H9 (cell line): ENCODE data around the gene HOXA7. TPM values are rescaled to one million over a fixed set of nuclear protein-coding genes. Genes with fewer than 3 reads are reported as not detected.

Experiments used
- DNase-seq: peaks from one replicate; pipeline ENCODE4 v3.0.0-alpha.2; 2017
- H2AFZ ChIP-seq: one replicate; pipeline ENCODE4 v1.6.1; 2013; ENCODE audit warnings: mild to moderate bottlenecking, low read length, control low read depth, moderate library complexity
- H2AK5ac ChIP-seq: 2 replicates; pipeline ENCODE4 v1.6.1; 2013; ENCODE audit warnings: low read length, control low read depth, mixed read lengths; ENCODE audit not compliant: insufficient read length
- H2BK120ac ChIP-seq: one replicate; pipeline ENCODE4 v1.6.1; 2013; ENCODE audit warnings: low read depth, mild to moderate bottlenecking, low read length, control low read depth, inconsistent platforms; ENCODE audit not compliant: poor library complexity, severe bottlenecking
- H2BK12ac ChIP-seq: 2 replicates; pipeline ENCODE4 v1.6.1; 2013; ENCODE audit warnings: low read length, control low read depth, mixed read lengths, low read depth; ENCODE audit not compliant: insufficient read length
- H2BK15ac ChIP-seq: 2 replicates; pipeline ENCODE4 v1.6.1; 2013; ENCODE audit warnings: low read depth, low read length, control low read depth
- H2BK20ac ChIP-seq: one replicate; pipeline ENCODE4 v1.6.1; 2013; ENCODE audit warnings: low read depth, mild to moderate bottlenecking, low read length, control low read depth, inconsistent platforms; ENCODE audit not compliant: poor library complexity, severe bottlenecking
- H2BK5ac ChIP-seq: 2 replicates; pipeline ENCODE4 v1.6.1; 2013; ENCODE audit warnings: low read length, control low read depth, mixed read lengths; ENCODE audit not compliant: insufficient read length
- H3K14ac ChIP-seq: 2 replicates; pipeline ENCODE4 v1.6.1; 2013; ENCODE audit warnings: low read length, control low read depth; ENCODE audit not compliant: insufficient read depth
- H3K18ac ChIP-seq: 2 replicates; pipeline ENCODE4 v1.6.1; 2013; ENCODE audit warnings: low read depth, mild to moderate bottlenecking, mixed read lengths, low read length, control low read depth; ENCODE audit not compliant: insufficient read length
- H3K23ac ChIP-seq: 2 replicates; pipeline ENCODE4 v1.6.1; 2013; ENCODE audit warnings: low read length, control low read depth, mixed read lengths, low read depth; ENCODE audit not compliant: insufficient read length
- H3K23me2 ChIP-seq: 2 replicates; pipeline ENCODE4 v1.6.1; 2013; ENCODE audit warnings: low read depth, mild to moderate bottlenecking, mixed read lengths, low read length, control low read depth; ENCODE audit not compliant: insufficient read length, poor library complexity, severe bottlenecking
- H3K27ac ChIP-seq: 2 replicates; pipeline ENCODE4 v1.5.1; 2013; ENCODE audit warnings: low read length, control low read depth, mixed read lengths, low read depth; ENCODE audit not compliant: insufficient read length
- H3K27me3 ChIP-seq: 2 replicates; pipeline ENCODE4 v1.6.1; 2013; ENCODE audit warnings: low read length, control low read depth, inconsistent platforms; ENCODE audit not compliant: insufficient read depth
- H3K4ac ChIP-seq: 2 replicates; pipeline ENCODE4 v1.6.1; 2013; ENCODE audit warnings: low read depth, mild to moderate bottlenecking, control low read depth, inconsistent platforms, low read length, moderate library complexity
- H3K4me1 ChIP-seq: 2 replicates; pipeline ENCODE4 v1.6.1; 2013; ENCODE audit warnings: low read length, control low read depth, inconsistent platforms; ENCODE audit not compliant: insufficient read depth
- H3K4me2 ChIP-seq: 2 replicates; pipeline ENCODE4 v1.6.1; 2013; ENCODE audit warnings: low read length, control low read depth, mixed read lengths; ENCODE audit not compliant: insufficient read length, insufficient read depth
- H3K56ac ChIP-seq: 2 replicates; pipeline ENCODE4 v1.6.1; 2013; ENCODE audit warnings: low read depth, mild to moderate bottlenecking, mixed read lengths, low read length, control low read depth; ENCODE audit not compliant: insufficient read length
- H3K79me1 ChIP-seq: 2 replicates; pipeline ENCODE4 v1.6.1; 2013; ENCODE audit warnings: low read depth, mild to moderate bottlenecking, moderate library complexity, low read length, control low read depth, inconsistent platforms; ENCODE audit not compliant: insufficient read depth, poor library complexity, severe bottlenecking
- H3K79me2 ChIP-seq: 2 replicates; pipeline ENCODE4 v1.6.1; 2013; ENCODE audit warnings: low read length, control low read depth, inconsistent platforms; ENCODE audit not compliant: insufficient read depth
- H3K9ac ChIP-seq: 2 replicates; pipeline ENCODE4 v1.6.1; 2013; ENCODE audit warnings: low read length, control low read depth, mixed read lengths; ENCODE audit not compliant: insufficient read length; ENCODE audit errors: extremely low read depth
- H3K9me3 ChIP-seq: one replicate; pipeline ENCODE4 v1.6.1; 2013; ENCODE audit warnings: low read depth, low read length, inconsistent platforms; ENCODE audit not compliant: control insufficient read depth
- H3T11ph ChIP-seq: one replicate; pipeline ENCODE4 v1.6.1; 2013; ENCODE audit warnings: mild to moderate bottlenecking, low read length, control low read depth, inconsistent platforms
- H4K20me1 ChIP-seq: one replicate; pipeline ENCODE4 v1.6.1; 2013; ENCODE audit not compliant: control insufficient read depth, insufficient read length, insufficient read depth
- H4K5ac ChIP-seq: 2 replicates; pipeline ENCODE4 v1.6.1; 2013; ENCODE audit warnings: low read depth, mild to moderate bottlenecking, mixed read lengths, low read length, control low read depth; ENCODE audit not compliant: insufficient read length
- H4K8ac ChIP-seq: replicated peaks from 2 replicates; pipeline ENCODE4 v1.6.1; 2013; ENCODE audit warnings: low read length, control low read depth, mixed read lengths, low read depth; ENCODE audit not compliant: insufficient read length
- H4K91ac ChIP-seq: 2 replicates; pipeline ENCODE4 v1.6.1; 2013; ENCODE audit warnings: low read depth, mild to moderate bottlenecking, moderate library complexity, mixed read lengths, low read length, control low read depth; ENCODE audit not compliant: insufficient read length
- H3K27ac Mint-ChIP-seq, 3 experiments: 2 replicates in 2 of 3; 3 replicates in 1 of 3; pipeline ENCODE4 v1.8.0; 2020 to 2021; ENCODE audit warnings: mixed read lengths in 3 of 3, mild to moderate bottlenecking in 1 of 3, moderate library complexity in 1 of 3
- H3K27me3 Mint-ChIP-seq: 2 replicates; pipeline ENCODE4 v1.8.0; 2021; ENCODE audit warnings: low read depth, mild to moderate bottlenecking, moderate library complexity, mixed read lengths
- H3K36me3 Mint-ChIP-seq, 3 experiments: 2 replicates in 2 of 3; 3 replicates in 1 of 3; pipeline ENCODE4 v1.8.0; 2020 to 2021; ENCODE audit warnings: low read depth in 3 of 3, mixed read lengths in 3 of 3; ENCODE audit not compliant: insufficient read depth in 1 of 3
- H3K4me1 Mint-ChIP-seq, 2 experiments: 2 replicates each; pipeline ENCODE4 v1.8.0; 2020; ENCODE audit warnings: mixed read lengths in 2 of 2
- H3K4me3 Mint-ChIP-seq, 2 experiments: 2 replicates in 1 of 2; 3 replicates in 1 of 2; pipeline ENCODE4 v1.8.0; 2020 to 2021; ENCODE audit warnings: mild to moderate bottlenecking in 2 of 2, mixed read lengths in 2 of 2, moderate library complexity in 1 of 2
- H3K9me3 Mint-ChIP-seq, 2 experiments: 2 replicates in 1 of 2; 3 replicates in 1 of 2; pipeline ENCODE4 v1.8.0; 2020; ENCODE audit warnings: mild to moderate bottlenecking in 2 of 2, mixed read lengths in 2 of 2, moderate library complexity in 1 of 2
- WGBS: extraction: QIAGEN DNeasy Blood & Tissue Kit; methylation state at CpG from one replicate; pipeline ENCODE4 v1.1.7; 2013; ENCODE audit warnings: missing lambda C conversion rate, low lambda C conversion rate, mixed read lengths; ENCODE audit not compliant: insufficient read length; ENCODE audit errors: extremely low coverage; 5-methylcytosine and 5-hydroxymethylcytosine counted together
- total RNA-seq: library from RNA; stranded (reverse); gene quantifications from 2 replicates; pipeline ENCODE4 v1.2.1, GENCODE V29; 2021
- TF ChIP-seq, protein P1 (sequence below): fragments of 200-600 bp; sonication (generic); conservative IDR thresholded peaks from 3 replicates; pipeline ENCODE4 v1.8.0; 2021; ENCODE audit warnings: antibody characterized with exemption, mild to moderate bottlenecking

Gene HOXA7
- total RNA-seq, 1 experiment from 2014 or later: not detected

- Histone ChIP-seq H3K4ac (no peak overlapping the region), H2BK20ac (no peak overlapping the region), H3K27ac (no peak overlapping the region), H3K4me1 (no peaks in the 10 kb centered on the region), H4K8ac (no peak overlapping the region), H3T11ph (no peak overlapping the region), H3K9me3 (no peaks in the 10 kb centered on the region), H2BK12ac (no peak overlapping the region), H3K4me2 (no peak overlapping the region), H3K23me2 (no peaks in the 10 kb centered on the region), H3K18ac (no peak overlapping the region), H2AFZ (no peak overlapping the region), H3K79me1 (no peaks in the 10 kb centered on the region), H3K23ac (no peak overlapping the region), H3K9ac (no peak overlapping the region), H3K27me3 (peaks cover 98% of the 10 kb centered on the region), H2AK5ac (no peak overlapping the region), H4K5ac (no peak overlapping the region), H3K56ac (no peak overlapping the region), H2BK120ac (no peak overlapping the region), H2BK15ac (no peak overlapping the region), H4K20me1 (no peaks in the 10 kb centered on the region), H2BK5ac (no peak overlapping the region), H3K79me2 (no peaks in the 10 kb centered on the region), H3K14ac (no peak overlapping the region), H4K91ac (no peak overlapping the region)
- no peak for DNase-seq
- WGBS: no CpG with 5 or more reads among the region's 25 CpGs
- Mint-ChIP-seq H3K27me3 (peaks cover 99% of the 10 kb centered on the region), H3K27ac (no peak overlapping the region; a peak in 1 of 7 replicates), H3K4me3 (no peak overlapping the region), H3K36me3 (no peaks in the 10 kb centered on the region; a peak in 1 of 7 replicates), H3K9me3 (peaks cover 9 to 28% of the 10 kb centered on the region in 2 experiments), H3K4me1 (peaks cover 0 to 15% of the 10 kb centered on the region in 2 experiments; a peak in 3 of 4 replicates)
- TF ChIP-seq, protein P1, sequence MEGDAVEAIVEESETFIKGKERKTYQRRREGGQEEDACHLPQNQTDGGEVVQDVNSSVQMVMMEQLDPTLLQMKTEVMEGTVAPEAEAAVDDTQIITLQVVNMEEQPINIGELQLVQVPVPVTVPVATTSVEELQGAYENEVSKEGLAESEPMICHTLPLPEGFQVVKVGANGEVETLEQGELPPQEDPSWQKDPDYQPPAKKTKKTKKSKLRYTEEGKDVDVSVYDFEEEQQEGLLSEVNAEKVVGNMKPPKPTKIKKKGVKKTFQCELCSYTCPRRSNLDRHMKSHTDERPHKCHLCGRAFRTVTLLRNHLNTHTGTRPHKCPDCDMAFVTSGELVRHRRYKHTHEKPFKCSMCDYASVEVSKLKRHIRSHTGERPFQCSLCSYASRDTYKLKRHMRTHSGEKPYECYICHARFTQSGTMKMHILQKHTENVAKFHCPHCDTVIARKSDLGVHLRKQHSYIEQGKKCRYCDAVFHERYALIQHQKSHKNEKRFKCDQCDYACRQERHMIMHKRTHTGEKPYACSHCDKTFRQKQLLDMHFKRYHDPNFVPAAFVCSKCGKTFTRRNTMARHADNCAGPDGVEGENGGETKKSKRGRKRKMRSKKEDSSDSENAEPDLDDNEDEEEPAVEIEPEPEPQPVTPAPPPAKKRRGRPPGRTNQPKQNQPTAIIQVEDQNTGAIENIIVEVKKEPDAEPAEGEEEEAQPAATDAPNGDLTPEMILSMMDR: no peak
Measured at GRCh38 chr7:27168265-27168947, 11.9 kb upstream of the HOXA7 start.
